Measurements from ENCODE around the gene DYNC1H1. TPM values are rescaled to one million over a fixed set of nuclear protein-coding genes. Genes with fewer than 3 reads are reported as not detected.

The DYNC1H1 gene
- total RNA-seq, 1 donor from 2014 or later: 521 TPM

- no peak for DNase-seq (ENCODE audit: low read depth)
Measured at GRCh38 chr14:101991352-101991751, 27.0 kb downstream of the DYNC1H1 start.

- no peak for DNase-seq (ENCODE audit: low read depth)
Measured at GRCh38 chr14:101992708-101993107, 28.3 kb downstream of the DYNC1H1 start.

- DNase-seq (ENCODE audit: low read depth): no peak
Measured at GRCh38 chr14:101997429-101998336, 33.3 kb downstream of the DYNC1H1 start.

GRCh38 chr14:102000902-102001301 is 36.5 kb downstream of the DYNC1H1 start:
- DNase-seq (ENCODE audit: low read depth): no peak

- DNase-seq (ENCODE audit: low read depth): no peak
Measured at GRCh38 chr14:102005336-102005735, 41.0 kb downstream of the DYNC1H1 start.

- peak; percentile 26 for DNase-seq (ENCODE audit: low read depth)
Measured at GRCh38 chr14:102007916-102008418, 43.6 kb downstream of the DYNC1H1 start.

GRCh38 chr14:102008891-102009290 is 44.5 kb downstream of the DYNC1H1 start:
- peak; percentile 80 for DNase-seq (ENCODE audit: low read depth)

- DNase-seq (ENCODE audit: low read depth): no peak
Measured at GRCh38 chr14:102011631-102012030, 47.3 kb downstream of the DYNC1H1 start.

- no peak for DNase-seq (ENCODE audit: low read depth)
Measured at GRCh38 chr14:102012336-102012735, 48.0 kb downstream of the DYNC1H1 start.

- DNase-seq (ENCODE audit: low read depth): no peak
Measured at GRCh38 chr14:102013669-102014200, 49.4 kb downstream of the DYNC1H1 start.

GRCh38 chr14:102015045-102015685 is 50.8 kb downstream of the DYNC1H1 start:
- DNase-seq (ENCODE audit: low read depth): peak; percentile 40

- DNase-seq (ENCODE audit: low read depth): no peak
Measured at GRCh38 chr14:102015771-102016170, 51.4 kb downstream of the DYNC1H1 start.

GRCh38 chr14:102016420-102017090 is 52.2 kb downstream of the DYNC1H1 start:
- DNase-seq (ENCODE audit: low read depth): no peak

GRCh38 chr14:102018251-102018650 is 53.9 kb downstream of the DYNC1H1 start:
- no peak for DNase-seq (ENCODE audit: low read depth)

GRCh38 chr14:102019006-102019540 is 54.7 kb downstream of the DYNC1H1 start:
- no peak for DNase-seq (ENCODE audit: low read depth)

- DNase-seq (ENCODE audit: low read depth): peak; percentile 95
Measured at GRCh38 chr14:102020058-102020971, 55.9 kb downstream of the DYNC1H1 start.

- DNase-seq (ENCODE audit: low read depth): no peak
Measured at GRCh38 chr14:102026934-102027333, 62.6 kb downstream of the DYNC1H1 start.

- peak; percentile 58 for DNase-seq (ENCODE audit: low read depth)
Measured at GRCh38 chr14:102027951-102028350, 63.6 kb downstream of the DYNC1H1 start.

- DNase-seq (ENCODE audit: low read depth): peak; percentile 73
Measured at GRCh38 chr14:102028733-102029132, 64.4 kb downstream of the DYNC1H1 start.

GRCh38 chr14:102029956-102030355 is 65.6 kb downstream of the DYNC1H1 start:
- peak; percentile 78 for DNase-seq (ENCODE audit: low read depth)
